Measurements from ENCODE around the gene COX17. TPM values are rescaled to one million over a fixed set of nuclear protein-coding genes. Genes with fewer than 3 reads are reported as not detected.

The COX17 gene
- total RNA-seq, 2 donors from 2014 or later, result 49.2 to 53.6 TPM

- intact Hi-C loops (cut with DNase I), result no loop called here
- DNase-seq (ENCODE audit: low spot score), result no peak
These were observed 23.3 kb downstream of the COX17 start for GRCh38 chr3:119653876-119654275.

GRCh38 chr3:119652306-119653033 lies 24.7 kb downstream of the COX17 start:
- DNase-seq (ENCODE audit: low spot score), result no peak
- intact Hi-C loops (cut with DNase I), result no loop called here

- intact Hi-C loops (cut with DNase I), result no loop called here
These were observed 27.4 kb downstream of the COX17 start for GRCh38 chr3:119649761-119650160.

GRCh38 chr3:119647843-119648575 lies 29.2 kb downstream of the COX17 start:
- DNase-seq (ENCODE audit: low spot score), result peak; percentile 71
- intact Hi-C loops (cut with DNase I), result no loop called here

More at GRCh38 chr3:119649761-119650160, 27.4 kb downstream of the COX17 start:
- no peak for DNase-seq (ENCODE audit: low spot score)

DNA sequence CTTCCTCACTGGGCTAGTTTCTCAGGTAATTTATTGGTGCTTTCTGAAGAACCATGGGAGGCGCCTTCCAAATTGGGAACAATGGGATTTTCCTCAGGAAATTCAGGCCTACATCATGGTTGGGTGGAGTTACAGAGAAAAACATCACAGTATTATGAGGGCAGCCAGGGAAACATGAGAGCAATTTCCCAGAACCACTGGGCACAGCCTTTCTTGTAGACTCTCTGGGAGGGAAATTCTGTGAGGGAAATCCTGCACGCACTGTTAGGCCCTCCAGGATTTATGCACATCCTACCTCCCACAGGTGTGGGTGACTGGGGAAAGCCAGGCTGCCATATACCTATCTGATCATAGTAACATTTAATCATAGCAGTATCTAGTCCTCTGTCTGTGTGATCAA lies 30.0 kb downstream of the COX17 start:
- DNase-seq (ENCODE audit: low spot score), result no peak
- intact Hi-C loops (cut with DNase I), result no loop called here

DNA sequence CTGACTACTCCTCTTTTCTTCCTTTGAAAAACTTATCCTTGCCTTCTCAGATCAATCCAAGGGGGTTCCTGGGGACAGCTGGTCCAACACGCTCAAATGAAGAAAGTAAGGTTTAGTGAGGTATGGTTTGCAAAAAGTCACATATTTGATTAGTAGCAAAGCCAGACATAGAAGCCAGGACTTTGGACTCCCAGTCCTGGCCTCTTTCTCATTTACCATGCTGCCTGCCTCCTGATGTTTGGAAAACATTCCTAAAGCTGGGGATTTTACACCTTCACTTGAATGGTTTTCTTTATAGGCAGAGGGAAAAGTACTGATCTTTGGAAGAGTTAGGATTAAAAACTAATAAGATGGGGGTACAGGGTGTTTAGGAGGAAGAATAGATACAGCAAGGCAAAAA lies 31.4 kb downstream of the COX17 start:
- DNase-seq (ENCODE audit: low spot score), result no peak
- intact Hi-C loops (cut with DNase I), result no loop called here

GRCh38 chr3:119644481-119644880 lies 32.7 kb downstream of the COX17 start:
- intact Hi-C loops (cut with DNase I), result no loop called here
- no peak for DNase-seq (ENCODE audit: low spot score)

DNA sequence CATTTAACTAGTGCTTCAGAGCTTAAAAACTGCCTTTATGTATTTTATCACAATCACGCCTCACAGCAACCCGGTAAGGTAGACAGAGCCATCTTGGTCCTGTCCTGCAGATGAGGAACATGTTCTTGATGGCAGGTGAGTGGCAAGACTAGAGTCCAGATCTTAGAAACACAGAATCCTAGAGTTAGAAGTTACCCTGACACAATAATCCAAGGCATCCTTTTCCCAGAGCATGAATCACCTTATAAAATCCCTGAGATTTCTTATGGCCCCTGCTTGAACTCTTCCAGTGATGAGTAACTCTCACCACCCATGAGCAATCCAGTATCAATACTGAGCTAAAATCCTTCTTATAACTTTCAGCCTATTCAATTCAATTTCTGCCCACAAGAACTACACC lies 33.7 kb downstream of the COX17 start:
- intact Hi-C loops (cut with DNase I), result no loop called here
- DNase-seq (ENCODE audit: low spot score), result no peak

DNA sequence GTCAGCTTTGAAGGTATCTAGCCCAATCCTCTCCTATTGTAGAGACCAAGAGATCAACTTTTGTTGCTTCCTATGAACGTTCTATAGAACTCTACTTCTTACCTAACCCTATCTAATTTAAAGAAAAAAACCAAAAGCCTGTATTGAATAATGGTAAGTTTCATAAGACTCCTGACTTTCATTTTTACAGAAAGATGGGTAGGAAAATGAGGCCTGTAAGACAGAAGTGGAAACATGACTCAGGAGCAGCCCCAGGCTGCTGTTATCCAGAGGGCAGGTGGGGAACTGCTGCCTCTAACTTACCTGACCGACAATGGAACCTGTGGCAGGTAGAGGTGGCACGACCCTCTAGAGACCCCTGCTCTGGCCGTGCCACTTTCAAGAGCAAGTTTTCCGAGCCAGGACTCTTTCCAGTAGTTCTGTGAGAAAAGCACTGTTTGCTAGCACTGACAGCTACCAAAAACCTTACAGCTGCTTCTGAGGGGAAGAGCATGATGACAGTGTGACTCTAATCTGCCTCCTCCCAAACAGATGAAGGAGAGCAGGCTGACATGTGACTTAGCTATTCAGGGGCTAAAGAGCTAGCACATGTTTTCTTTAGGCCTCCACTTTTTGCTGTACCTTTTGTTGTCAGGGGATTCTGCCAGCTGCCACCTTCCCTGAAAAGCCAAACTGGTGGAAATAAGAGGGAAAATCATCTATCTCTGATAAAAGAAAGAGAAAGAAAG lies 34.3 kb downstream of the COX17 start:
- intact Hi-C loops (cut with DNase I), result no loop called here
- DNase-seq (ENCODE audit: low spot score), result no peak

DNA sequence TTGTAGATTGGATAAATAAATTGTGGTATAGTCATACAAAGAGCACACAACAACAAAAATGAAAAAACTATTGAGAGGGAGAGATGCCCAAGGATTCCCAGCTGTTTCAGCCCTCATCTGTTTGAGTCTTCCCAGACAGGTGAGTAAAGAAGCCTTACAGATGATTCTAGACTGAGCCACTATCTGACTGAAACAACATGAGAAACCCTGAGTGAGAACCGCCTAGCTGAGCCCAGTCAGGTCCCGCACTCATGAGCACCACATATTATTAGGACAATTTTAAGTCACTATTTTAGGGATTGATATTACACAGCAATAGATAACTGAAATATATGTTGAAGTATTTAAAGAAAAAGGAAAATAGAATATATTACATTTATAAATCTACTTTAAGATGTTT lies 35.8 kb downstream of the COX17 start:
- DNase-seq (ENCODE audit: low spot score), result no peak
- intact Hi-C loops (cut with DNase I), result no loop called here

GRCh38 chr3:119639494-119640350 lies 37.5 kb downstream of the COX17 start:
- intact Hi-C loops (cut with DNase I), result no loop called here
- no peak for DNase-seq (ENCODE audit: low spot score)

DNA sequence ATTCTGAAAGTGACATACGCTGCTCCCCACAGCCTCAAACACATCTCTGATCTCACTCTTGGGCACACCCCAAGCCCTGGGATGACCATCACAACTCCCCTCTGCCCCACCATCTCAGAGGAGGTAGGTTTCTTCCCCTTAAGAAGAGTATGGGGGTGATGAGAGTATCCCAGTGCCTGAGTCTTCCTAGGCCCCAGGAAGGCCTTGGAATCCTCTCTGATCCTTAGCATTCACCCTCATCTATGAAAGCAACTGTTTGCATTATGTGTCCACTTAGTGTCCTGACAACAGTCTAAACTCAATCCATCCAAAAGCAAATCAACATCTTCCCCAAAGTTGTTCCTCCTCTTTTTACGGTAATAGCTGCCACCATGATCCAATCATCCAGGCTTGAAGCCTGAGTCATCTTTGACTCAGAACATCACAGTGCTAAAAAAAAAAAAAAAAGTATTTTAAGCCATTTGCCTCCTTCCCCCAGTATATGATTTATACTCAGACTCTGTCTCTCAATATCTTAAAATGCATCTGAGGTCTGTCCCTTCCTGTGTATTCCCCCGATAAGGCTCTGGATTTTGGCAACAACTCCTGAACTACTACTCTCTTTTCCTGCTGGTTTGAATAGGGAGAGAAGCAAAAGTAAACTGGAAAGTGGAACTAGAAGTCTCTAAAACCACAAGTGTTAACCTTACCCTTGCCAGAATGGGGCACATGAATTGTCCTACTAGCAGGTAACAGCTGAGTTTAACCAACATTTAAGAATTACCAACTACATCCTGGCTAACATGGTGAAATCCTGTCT lies 39.3 kb downstream of the COX17 start:
- intact Hi-C loops (cut with DNase I), result no loop called here
- DNase-seq (ENCODE audit: low spot score), result no peak

GRCh38 chr3:119636891-119637611 lies 40.2 kb downstream of the COX17 start:
- DNase-seq (ENCODE audit: low spot score), result no peak
- intact Hi-C loops (cut with DNase I), result no loop called here

DNA sequence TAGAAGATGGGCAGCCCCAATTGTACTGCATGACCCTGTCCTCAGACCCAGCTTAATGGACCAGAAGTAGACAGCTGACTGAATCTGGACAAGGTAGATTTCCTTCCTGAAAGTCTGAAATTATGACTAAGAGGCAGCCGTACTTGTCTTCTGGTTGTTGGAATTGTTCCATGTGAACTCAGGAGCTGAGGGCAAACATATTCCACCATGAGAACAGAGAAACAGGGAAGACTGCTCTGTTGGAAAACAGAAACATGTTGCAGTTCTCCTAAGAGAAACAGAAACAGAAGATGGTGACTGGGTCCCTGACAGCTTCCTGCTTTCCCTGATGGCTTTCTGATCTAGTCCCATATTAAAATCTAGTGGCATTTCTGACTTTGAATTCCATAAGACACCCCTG lies 41.0 kb downstream of the COX17 start:
- no peak for DNase-seq (ENCODE audit: low spot score)
- intact Hi-C loops (cut with DNase I), result no loop called here

DNA sequence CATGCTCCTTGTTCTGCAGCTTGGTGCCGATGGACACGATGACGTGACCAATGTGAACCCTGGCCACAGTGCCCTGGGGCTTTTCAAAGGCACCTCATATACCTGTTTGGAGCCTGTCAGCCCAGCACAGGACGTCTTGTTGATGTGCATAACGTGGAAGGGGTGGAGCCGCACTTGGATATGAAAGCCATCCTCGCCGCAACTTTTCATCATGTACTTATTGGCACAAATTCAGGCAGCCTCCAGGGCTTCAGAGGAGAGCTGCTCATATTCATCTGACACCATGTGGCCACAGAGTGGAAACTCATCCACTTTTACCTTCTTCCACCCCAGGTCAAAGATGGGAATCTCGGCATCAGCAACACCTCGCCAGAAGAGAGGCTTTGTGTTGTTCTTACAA lies 41.5 kb downstream of the COX17 start:
- intact Hi-C loops (cut with DNase I), result no loop called here

DNA sequence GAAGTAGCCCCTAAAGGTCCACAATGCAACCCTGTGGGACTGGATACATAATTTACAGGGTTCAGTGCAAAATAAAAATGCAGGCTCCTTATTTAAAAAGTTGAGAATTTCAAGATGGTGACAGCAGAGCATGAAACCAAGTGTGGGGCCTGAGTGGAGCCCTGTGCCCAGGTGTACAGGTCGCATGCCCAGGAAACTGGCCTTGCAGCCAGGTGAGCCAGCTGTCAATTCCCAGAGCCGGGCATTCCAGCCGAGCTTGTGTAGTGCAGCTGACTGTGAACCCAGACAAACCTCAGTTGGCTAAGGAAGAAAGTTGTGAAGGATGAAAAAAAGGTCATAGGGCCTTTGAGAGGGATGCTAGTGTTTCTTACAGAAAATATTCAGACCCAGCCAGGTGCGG lies 44.4 kb downstream of the COX17 start:
- intact Hi-C loops (cut with DNase I), result loop anchor here in 1 of 2 donors (5.0 kb wide), 1 partner anchor 36 kb away; the partner anchor contains the start of gene PLA1A
- DNase-seq (ENCODE audit: low spot score), result no peak

More for the DNA sequence above, 41.5 kb downstream of the COX17 start:
- no peak for DNase-seq (ENCODE audit: low spot score)

GRCh38 chr3:119632216-119632615 lies 45.0 kb downstream of the COX17 start:
- DNase-seq (ENCODE audit: low spot score), result no peak
- intact Hi-C loops (cut with DNase I), result loop anchor here in 1 of 2 donors (5.0 kb wide), 1 partner anchor 35 kb away; the partner anchor contains the start of gene PLA1A

DNA sequence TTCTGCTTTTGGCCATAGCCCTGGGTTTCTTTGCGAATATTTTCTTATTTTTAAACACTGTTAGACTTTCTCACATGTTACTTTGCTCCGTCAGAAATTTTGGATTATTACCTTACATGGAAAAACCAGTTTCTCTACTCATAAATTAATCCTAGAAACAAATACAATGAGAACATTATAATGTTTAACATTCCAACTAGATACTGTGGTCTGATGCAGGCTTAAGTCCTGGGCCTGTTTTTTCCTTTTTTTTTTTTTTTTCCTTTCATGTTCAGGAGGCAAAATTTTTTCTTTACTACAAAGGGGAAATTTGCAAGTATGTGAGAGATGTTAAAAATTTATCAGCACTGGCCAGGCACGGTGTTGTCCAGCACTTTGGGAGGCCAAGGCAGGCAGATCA lies 45.7 kb downstream of the COX17 start:
- no peak for DNase-seq (ENCODE audit: low spot score)
- intact Hi-C loops (cut with DNase I), result loop anchor here in 1 of 2 donors (5.0 kb wide), 1 partner anchor 34 kb away; the partner anchor contains the start of gene PLA1A

All from posterior vena cava (tissue), 2 donors.